HPDE6-E6E7 (cell line): ENCODE data around the gene DGKE.

Experiments
- DNase-seq: peaks from one replicate; pipeline ENCODE4 v3.0.0; 2011; ENCODE audit warnings: missing footprints; ENCODE audit errors: extremely low spot score

The DGKE gene

GRCh38 chr17:56815711-56816110 is 18.2 kb upstream of the DGKE start:
- no peak for DNase-seq

- no peak for DNase-seq
These were observed 16.9 kb upstream of the DGKE start for GRCh38 chr17:56817066-56817465.

GRCh38 chr17:56819030-56819429 is 14.9 kb upstream of the DGKE start:
- no peak for DNase-seq

GRCh38 chr17:56819431-56820145 is 14.4 kb upstream of the DGKE start:
- peak; percentile 86 for DNase-seq

GRCh38 chr17:56820207-56820606 is 13.7 kb upstream of the DGKE start:
- no peak for DNase-seq

GRCh38 chr17:56821847-56822534 is 12.0 kb upstream of the DGKE start:
- no peak for DNase-seq

GRCh38 chr17:56822725-56823124 is 11.2 kb upstream of the DGKE start:
- no peak for DNase-seq

- DNase-seq: no peak
These were observed 10.1 kb upstream of the DGKE start for GRCh38 chr17:56823848-56824247.

- no peak for DNase-seq
These were observed 9.4 kb upstream of the DGKE start for GRCh38 chr17:56824503-56824902.

GRCh38 chr17:56826611-56827414 is 7.1 kb upstream of the DGKE start:
- no peak for DNase-seq

- DNase-seq: no peak
These were observed 3.1 kb upstream of the DGKE start for GRCh38 chr17:56830726-56831368.

GRCh38 chr17:56831369-56832095 is 2.4 kb upstream of the DGKE start:
- no peak for DNase-seq

- DNase-seq: no peak
These were observed 1.5 kb upstream of the DGKE start for GRCh38 chr17:56832446-56832845.

- peak; percentile 63 for DNase-seq
These were observed 718 bp upstream of the DGKE start for GRCh38 chr17:56833057-56833808.

- no peak for DNase-seq
These were observed 671 bp downstream of the DGKE start for GRCh38 chr17:56834380-56835263.

- no peak for DNase-seq
These were observed 1.3 kb downstream of the DGKE start for GRCh38 chr17:56835264-56835585.

GRCh38 chr17:56838687-56839086 is 4.7 kb downstream of the DGKE start:
- DNase-seq: no peak

GRCh38 chr17:56842577-56842976 is 8.6 kb downstream of the DGKE start:
- no peak for DNase-seq

- no peak for DNase-seq
These were observed 12.0 kb downstream of the DGKE start for GRCh38 chr17:56845934-56846333.

GRCh38 chr17:56847106-56847505 is 13.2 kb downstream of the DGKE start:
- no peak for DNase-seq
